Measurements from ENCODE around the gene MMP7.
A peak's percentile ranks its signal among the peaks of the same experiment; 100 is the strongest.
"Not testable (repeated sequence)": the region's sequence is repeated elsewhere in the genome, so short reads cannot be mapped to it uniquely, and the experiment has no call there.

Gene MMP7

DNA sequence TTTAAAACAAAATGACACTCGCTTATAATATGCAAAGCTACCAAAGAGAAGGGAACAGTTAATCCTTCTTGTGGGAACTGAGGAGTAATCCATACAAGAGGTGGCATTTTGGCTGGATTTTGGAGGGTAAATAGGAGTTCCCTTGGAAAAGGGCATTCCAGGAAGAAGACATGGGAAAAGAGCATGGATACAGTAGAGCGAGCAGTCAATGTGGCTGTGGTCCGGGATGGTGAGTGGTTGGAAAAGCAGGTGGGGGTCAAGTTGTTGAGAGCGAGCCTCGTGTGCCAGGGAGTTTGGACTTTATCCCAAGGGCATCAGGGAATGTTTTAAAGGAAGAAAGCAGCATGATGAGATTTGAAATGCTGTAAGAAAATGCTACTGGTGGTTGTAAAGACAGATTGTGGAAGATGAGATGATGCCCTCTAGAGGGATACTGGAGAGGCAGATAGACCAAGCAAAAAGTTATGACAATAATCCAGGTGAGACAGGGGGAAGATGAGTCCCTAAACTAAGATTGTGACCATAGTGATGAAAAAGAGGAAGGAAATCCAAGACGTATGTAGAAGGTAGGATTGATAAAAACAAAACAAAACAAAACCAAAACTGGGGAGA lies 3.8 kb upstream of the MMP7 start:
- no peak for DNase-seq

DNA sequence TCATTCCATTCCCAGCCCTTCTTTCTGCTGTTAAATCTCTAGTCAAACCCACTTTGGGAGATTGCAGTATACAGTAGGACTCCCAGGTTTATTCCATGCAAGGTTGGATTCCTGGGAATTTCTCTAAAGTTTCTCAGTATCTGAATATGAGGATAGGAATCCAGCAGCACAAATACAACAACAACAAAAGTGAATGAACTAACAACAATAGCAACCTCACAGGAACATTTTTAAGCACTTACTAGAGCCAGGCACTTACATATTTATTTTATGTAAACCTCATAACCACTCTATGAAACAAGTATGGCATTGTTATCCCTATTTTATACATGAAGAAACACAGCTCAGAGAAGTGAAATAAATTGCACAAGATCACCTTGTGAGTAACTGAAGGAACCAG lies 1.9 kb downstream of the MMP7 start:
- no peak for DNase-seq

GRCh38 chr11:102527684-102528083 lies 2.9 kb downstream of the MMP7 start:
- no peak for DNase-seq

GRCh38 chr11:102527041-102527440 lies 3.5 kb downstream of the MMP7 start:
- no peak for DNase-seq

DNA sequence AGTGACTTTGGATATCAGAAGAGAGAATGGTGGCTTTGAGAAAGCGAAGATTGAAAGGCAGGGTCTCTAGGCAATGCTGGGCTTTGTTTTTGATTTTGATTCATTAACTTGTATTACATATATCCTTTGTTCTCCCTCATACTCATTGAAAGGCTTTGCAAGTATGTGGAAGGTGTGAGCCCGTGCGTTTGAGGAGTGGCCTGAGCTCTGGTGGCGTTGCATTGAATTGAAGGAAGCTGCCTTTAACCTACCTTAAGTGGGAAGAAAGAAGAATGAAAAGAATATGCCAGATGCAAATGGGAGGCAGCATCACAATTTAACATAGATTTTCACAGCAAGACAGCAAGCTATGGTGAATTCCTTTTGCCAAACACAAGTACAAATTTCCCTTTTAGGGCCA lies 6.7 kb downstream of the MMP7 start:
- no peak for DNase-seq

- no peak for DNase-seq
Measured at GRCh38 chr11:102523189-102523570, 7.4 kb downstream of the MMP7 start.

GRCh38 chr11:102522312-102523188 lies 8.0 kb downstream of the MMP7 start:
- no peak for DNase-seq

DNA sequence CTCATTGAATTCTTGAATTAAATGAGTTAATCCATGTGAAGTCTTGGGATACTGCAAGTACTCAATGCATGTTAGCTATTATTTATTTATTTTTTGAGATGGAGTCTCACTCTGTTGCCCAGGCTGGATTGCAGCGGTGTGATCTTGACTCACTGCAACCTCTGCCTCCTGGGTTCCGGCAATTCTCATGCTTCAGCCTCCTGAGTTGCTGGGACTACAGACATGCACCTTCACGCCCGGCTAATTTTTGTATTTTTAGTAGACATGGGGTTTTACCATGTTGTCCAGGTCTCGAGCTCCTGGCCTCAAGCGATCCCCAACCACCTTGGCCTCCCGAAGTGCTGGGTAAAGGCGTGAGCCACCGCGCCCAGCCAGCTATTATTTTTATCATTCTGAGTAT lies 9.4 kb downstream of the MMP7 start:
- no peak for DNase-seq

DNA sequence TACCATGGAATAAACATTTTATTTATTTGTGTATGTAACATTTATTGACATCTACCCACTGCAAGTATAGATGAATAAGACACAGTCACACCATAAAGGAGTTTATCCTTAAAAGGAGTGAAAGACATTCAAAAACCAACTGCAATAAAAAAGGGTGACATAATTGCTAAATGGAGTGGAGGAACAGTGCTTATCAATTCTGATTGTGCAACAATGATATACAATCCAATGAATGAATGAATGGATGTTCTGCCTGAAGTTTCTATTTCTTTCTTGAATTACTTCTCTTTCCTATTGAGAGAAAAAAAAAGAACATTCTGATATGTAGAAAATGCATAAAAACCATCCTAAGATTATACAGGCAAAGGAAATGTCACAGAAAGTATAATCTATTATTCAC lies 10.0 kb downstream of the MMP7 start:
- no peak for DNase-seq

GRCh38 chr11:102518296-102519094 lies 12.1 kb downstream of the MMP7 start:
- DNase-seq, result no peak

GRCh38 chr11:102517670-102518069 lies 12.9 kb downstream of the MMP7 start:
- no peak for DNase-seq

GRCh38 chr11:102516179-102516578 lies 14.4 kb downstream of the MMP7 start:
- DNase-seq, result no peak

DNA sequence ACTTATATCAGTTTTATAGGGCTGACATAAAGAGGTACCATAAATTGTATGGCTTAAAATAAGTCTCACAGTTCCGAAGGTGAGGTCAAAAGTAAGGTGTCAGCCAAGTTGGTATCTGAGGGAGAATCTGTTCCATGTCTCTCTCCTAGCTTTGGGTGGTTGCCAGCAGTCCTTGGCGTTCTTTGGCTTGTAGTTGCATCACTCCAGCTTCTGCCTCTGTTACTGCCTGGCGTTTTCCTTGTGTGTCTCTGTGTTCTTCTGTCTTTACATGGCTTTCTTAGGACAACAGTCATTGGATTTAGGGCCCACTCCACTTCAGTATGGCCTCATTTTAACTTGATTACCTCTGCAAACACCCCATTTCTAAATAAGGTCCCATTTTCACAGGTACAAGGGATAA lies 16.7 kb downstream of the MMP7 start:
- DNase-seq, result no peak

GRCh38 chr11:102510439-102511135 lies 20.0 kb downstream of the MMP7 start:
- no peak for DNase-seq

DNA sequence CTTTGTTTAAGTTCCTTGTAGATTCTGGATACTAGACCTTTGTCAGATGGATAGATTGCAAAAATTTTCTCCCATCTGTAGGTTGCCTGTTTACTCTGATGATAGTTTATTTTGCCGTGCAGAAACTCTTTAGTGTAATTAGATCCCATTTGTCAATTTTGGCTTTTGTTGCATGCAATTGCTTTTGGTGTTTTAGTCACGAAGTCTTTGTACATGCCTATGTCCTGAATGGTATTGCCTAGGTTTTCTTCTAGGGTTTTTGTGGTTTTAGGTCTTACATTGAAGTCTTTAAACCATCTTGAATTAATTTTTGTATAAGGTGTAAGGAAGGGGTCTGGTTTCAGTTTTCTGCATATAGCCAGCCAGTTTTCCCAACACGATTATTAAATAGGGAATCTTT lies 27.7 kb downstream of the MMP7 start:
- not testable (repeated sequence) for DNase-seq

GRCh38 chr11:102500829-102501228 lies 29.7 kb downstream of the MMP7 start:
- no peak for DNase-seq

GRCh38 chr11:102499931-102500330 lies 30.6 kb downstream of the MMP7 start:
- DNase-seq, result no peak

DNA sequence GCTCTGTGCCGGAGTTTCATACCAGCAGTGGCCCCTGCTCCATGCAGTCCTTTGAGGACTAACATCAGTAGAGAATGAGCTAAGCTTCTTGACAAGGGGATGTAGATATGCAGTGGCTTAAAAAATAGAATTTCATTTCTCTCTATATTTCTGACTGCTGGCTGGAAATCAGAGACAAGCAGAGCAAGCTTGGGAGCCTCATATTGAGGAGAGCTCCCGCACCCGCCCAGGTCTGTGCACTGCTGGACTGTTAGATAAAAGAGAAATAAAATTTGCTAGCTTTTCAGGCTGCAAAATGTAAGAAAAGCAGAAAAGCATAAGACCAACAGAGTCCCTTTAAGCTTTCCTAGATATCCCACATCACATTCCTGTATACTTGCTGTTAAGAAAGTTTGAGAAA lies 31.4 kb downstream of the MMP7 start:
- DNase-seq, result no peak

- no peak for DNase-seq
Measured at GRCh38 chr11:102497061-102497460, 33.5 kb downstream of the MMP7 start.

- DNase-seq, result peak; percentile 84
Measured at GRCh38 chr11:102495161-102496042, 35.1 kb downstream of the MMP7 start.

- no peak for DNase-seq
Measured at GRCh38 chr11:102494216-102494615, 36.3 kb downstream of the MMP7 start.

- DNase-seq, result no peak
Measured at GRCh38 chr11:102493524-102493923, 37.0 kb downstream of the MMP7 start.
